ENCODE data around the gene DNM3.

The DNM3 gene

GRCh38 chr1:171919891-171920887 is 78.9 kb downstream of the DNM3 start:
- DNase-seq (ENCODE audit: low read depth in 2 of 2), result no peak

- DNase-seq (ENCODE audit: low read depth in 2 of 2), result no peak
Observed at GRCh38 chr1:171922999-171923398, 81.7 kb downstream of the DNM3 start.

GRCh38 chr1:171929121-171929520 is 87.8 kb downstream of the DNM3 start:
- DNase-seq (ENCODE audit: low read depth in 2 of 2), result no peak

- DNase-seq (ENCODE audit: low read depth in 2 of 2), result no peak
Observed at GRCh38 chr1:171931752-171932151, 90.5 kb downstream of the DNM3 start.

- DNase-seq (ENCODE audit: low read depth in 2 of 2), result no peak
Observed at GRCh38 chr1:171934664-171935063, 93.4 kb downstream of the DNM3 start.

- no peak for DNase-seq (ENCODE audit: low read depth in 2 of 2)
Observed at GRCh38 chr1:171935086-171935485, 93.8 kb downstream of the DNM3 start.

GRCh38 chr1:171935664-171936063 is 94.4 kb downstream of the DNM3 start:
- DNase-seq (ENCODE audit: low read depth in 2 of 2), result no peak

- DNase-seq (ENCODE audit: low read depth in 2 of 2), result no peak
Observed at GRCh38 chr1:171937938-171938337, 96.6 kb downstream of the DNM3 start.

GRCh38 chr1:171939740-171940139 is 98.4 kb downstream of the DNM3 start:
- no peak for DNase-seq (ENCODE audit: low read depth in 2 of 2)

GRCh38 chr1:171940368-171940767 is 99.1 kb downstream of the DNM3 start:
- DNase-seq (ENCODE audit: low read depth in 2 of 2), result no peak

GRCh38 chr1:171941920-171942319 is 100.6 kb downstream of the DNM3 start:
- DNase-seq (ENCODE audit: low read depth in 2 of 2), result no peak

GRCh38 chr1:171943973-171944561 is 102.8 kb downstream of the DNM3 start:
- DNase-seq (ENCODE audit: low read depth in 2 of 2), result no peak

- no peak for DNase-seq (ENCODE audit: low read depth in 2 of 2)
Observed at GRCh38 chr1:171948511-171948910, 107.2 kb downstream of the DNM3 start.

GRCh38 chr1:171949316-171949715 is 108.0 kb downstream of the DNM3 start:
- no peak for DNase-seq (ENCODE audit: low read depth in 2 of 2)

- DNase-seq (ENCODE audit: low read depth in 2 of 2), result no peak
Observed at GRCh38 chr1:171953835-171954234, 112.5 kb downstream of the DNM3 start.

- no peak for DNase-seq (ENCODE audit: low read depth in 2 of 2)
Observed at GRCh38 chr1:171954361-171954760, 113.1 kb downstream of the DNM3 start.

GRCh38 chr1:171961861-171962260 is 120.6 kb downstream of the DNM3 start:
- DNase-seq (ENCODE audit: low read depth in 2 of 2), result no peak

- DNase-seq (ENCODE audit: low read depth in 2 of 2), result no peak
Observed at GRCh38 chr1:171963762-171964161, 122.5 kb downstream of the DNM3 start.

- DNase-seq (ENCODE audit: low read depth in 2 of 2), result no peak
Observed at GRCh38 chr1:171965777-171966176, 124.5 kb downstream of the DNM3 start.

- DNase-seq (ENCODE audit: low read depth in 2 of 2), result no peak
Observed at GRCh38 chr1:171966426-171967220, 125.3 kb downstream of the DNM3 start.

- DNase-seq (ENCODE audit: low read depth in 2 of 2), result no peak
Observed at GRCh38 chr1:171969226-171969625, 127.9 kb downstream of the DNM3 start.

- no peak for DNase-seq (ENCODE audit: low read depth in 2 of 2)
Observed at GRCh38 chr1:171969813-171970212, 128.5 kb downstream of the DNM3 start.
